Activated effector memory CD4-positive, alpha-beta T cell treated with anti-CD3 and anti-CD28 coated beads, Interleukin-2, amount 50 U/mL, for 16 hours (primary cell): ENCODE results near the gene UVSSA.
"Not testable (repeated sequence)": the region's sequence is repeated elsewhere in the genome, so short reads cannot be mapped to it uniquely, and the experiment has no call there.

ENCODE experiments used
- DNase-seq: peaks from one replicate; pipeline ENCODE4 v3.0.0-alpha.2; 2020

UVSSA gene

GRCh38 chr4:1409491-1410425 lies 62.8 kb downstream of the UVSSA start:
- no peak for DNase-seq

GRCh38 chr4:1410491-1411325 lies 63.7 kb downstream of the UVSSA start:
- DNase-seq, result peak; percentile 72

GRCh38 chr4:1411436-1412375 lies 64.7 kb downstream of the UVSSA start:
- DNase-seq, result no peak

GRCh38 chr4:1412376-1413203 lies 65.6 kb downstream of the UVSSA start:
- DNase-seq, result no peak

- no peak for DNase-seq
Observed at GRCh38 chr4:1413204-1413663, 66.2 kb downstream of the UVSSA start.

GRCh38 chr4:1413687-1414479 lies 66.9 kb downstream of the UVSSA start:
- DNase-seq, result no peak

- DNase-seq, result peak; percentile 50
Observed at GRCh38 chr4:1414831-1415680, 68.0 kb downstream of the UVSSA start.

GRCh38 chr4:1415681-1415981 lies 68.6 kb downstream of the UVSSA start:
- DNase-seq, result no peak

GRCh38 chr4:1416051-1416947 lies 69.3 kb downstream of the UVSSA start:
- DNase-seq, result no peak

GRCh38 chr4:1416948-1417260 lies 69.9 kb downstream of the UVSSA start:
- no peak for DNase-seq

- DNase-seq, result peak; percentile 38
Observed at GRCh38 chr4:1417522-1418390, 70.7 kb downstream of the UVSSA start.

GRCh38 chr4:1418494-1419285 lies 71.7 kb downstream of the UVSSA start:
- peak; percentile 48 for DNase-seq

GRCh38 chr4:1419708-1420107 lies 72.7 kb downstream of the UVSSA start:
- DNase-seq, result peak; percentile 28

- DNase-seq, result no peak
Observed at GRCh38 chr4:1421657-1422056, 74.6 kb downstream of the UVSSA start.

GRCh38 chr4:1427010-1427409 lies 80.0 kb downstream of the UVSSA start:
- DNase-seq, result no peak

- DNase-seq, result not testable (repeated sequence)
Observed at GRCh38 chr4:1443688-1444172, 96.7 kb downstream of the UVSSA start.
